ENCODE data around the gene ZNF574. TPM values are rescaled to one million over a fixed set of nuclear protein-coding genes. Genes with fewer than 3 reads are reported as not detected.

The ZNF574 gene
- total and polyA plus RNA-seq, 2 donors (not counting 3 experiments of a cell fraction or from before 2014, with no cell fraction given): 13.6 to 15.3 TPM

- no peak overlapping the region for H2AFZ ChIP-seq (ENCODE audit: low read depth, low read length)
- no peak for DNase-seq (ENCODE audit: low read depth, low spot score)
- H3K79me2 ChIP-seq (ENCODE audit: control insufficient read depth, insufficient read depth, low read length): no peaks in the 10 kb centered on the region
- H3K9me3 ChIP-seq (replicated peaks; ENCODE audit: control insufficient read depth, insufficient read depth, low read length): no peaks in the 10 kb centered on the region
- H3K9me1 ChIP-seq (replicated peaks; ENCODE audit: control insufficient read depth, extremely low read depth, insufficient read depth, low read length): no peaks in the 10 kb centered on the region
- TF ChIP-seq MYC (IDR thresholded peaks at IDR 0.05; ENCODE audit: low read depth, low read length): no peak
- TF ChIP-seq MAX (IDR thresholded peaks at IDR 0.05; ENCODE audit: insufficient read depth, insufficient read length): no peak
- no peak for TF ChIP-seq JUN (IDR thresholded peaks at IDR 0.05; ENCODE audit: borderline replicate concordance, insufficient read depth, insufficient read length, low read depth)
- no peak for TF ChIP-seq FOS (IDR thresholded peaks at IDR 0.05; ENCODE audit: borderline replicate concordance, insufficient read depth, low read length)
- TF ChIP-seq GATA2 (IDR thresholded peaks at IDR 0.05; ENCODE audit: insufficient read depth, insufficient read length, low read depth, low read length): no peak
- TF ChIP-seq CTCF (IDR thresholded peaks at IDR 0.05; ENCODE audit: extremely low read depth in 1 of 2, insufficient read depth in 1 of 2, low read depth in 1 of 2, low read length in 2 of 2): no peak
- TF ChIP-seq EZH2 (IDR thresholded peaks at IDR 0.05; ENCODE audit: borderline replicate concordance, low read depth, low read length, severe bottlenecking): no peak
- no peak for TF ChIP-seq POLR2AphosphoS5 (IDR thresholded peaks at IDR 0.05; ENCODE audit: insufficient read depth, low read depth, low read length)
- no peak for TF ChIP-seq POLR2A (IDR thresholded peaks at IDR 0.05; ENCODE audit: low read depth, low read length)
- ChIA-PET CTCF (no interaction called here), POLR2A (no interaction called here)
- peaks cover 0 to 8% of the 10 kb centered on the region in 2 experiments for H3K27me3 ChIP-seq (ENCODE audit: control insufficient read depth in 2 of 2, insufficient read depth in 2 of 2, low read length in 2 of 2)
- dilution Hi-C loops (cut with MboI; ENCODE audit: extremely low pct_ligation_motif_present, low sequenced_read_pairs): no loop called here
- BruUV-seq (replicated peaks): no TSS peak
- no peak for FAIRE-seq
- no peak overlapping the region for H3K9ac ChIP-seq (replicated peaks; ENCODE audit: extremely low read depth, insufficient read depth, low read length)
- H3K4me3 ChIP-seq (replicated peaks in 1 of 3; ENCODE audit: insufficient read depth in 1 of 3, low read depth in 1 of 3, low read length in 3 of 3): no peak overlapping the region
- H3K27ac ChIP-seq (ENCODE audit: insufficient read depth, low read depth, low read length): no peak overlapping the region
- no peaks in the 10 kb centered on the region for H4K20me1 ChIP-seq (replicated peaks; ENCODE audit: control insufficient read depth, extremely low read depth, insufficient read depth, low read length)
- H3K4me2 ChIP-seq (ENCODE audit: insufficient read depth, low read length): no peak overlapping the region
- no peaks in the 10 kb centered on the region for H3K36me3 ChIP-seq (ENCODE audit: control insufficient read depth in 2 of 2, extremely low read depth in 1 of 2, insufficient read depth in 2 of 2, low read length in 2 of 2)
- no peaks in the 10 kb centered on the region for H3K4me1 ChIP-seq (ENCODE audit: control insufficient read depth, extremely low read depth, insufficient read depth, low read length)
- intact Hi-C loops (cut with micrococcal nuclease): no loop called here
These were observed 13.6 kb upstream of the ZNF574 start for GRCh38 chr19:42062381-42062780.

All from endothelial cell of umbilical vein (primary cell).